H1 (cell line): ENCODE measurements around the gene HMGN2. TPM values are rescaled to one million over a fixed set of nuclear protein-coding genes. Genes with fewer than 3 reads are reported as not detected.

Source experiments
- CTCF ChIA-PET: fragments of 300-600 bp; sonication (Branson Sonifier 250); formaldehyde crosslinking; loops from one replicate; lab custom pipeline; 2021; ENCODE audit not compliant: partially characterized antibody; lab: Charles Lee
- POLR2A ChIA-PET: fragments of 300-600 bp; sonication (Branson Sonifier 250); formaldehyde crosslinking; loops from one replicate; lab custom pipeline; 2021; ENCODE audit warnings: inconsistent platforms; ENCODE audit not compliant: partially characterized antibody; lab: Charles Lee
- DNase-seq, 2 experiments: peaks; one replicate each; pipeline versions ENCODE4 v3.0.0 to v3.0.0-alpha.2; 2010 to 2022; ENCODE audit warnings: low spot score in 2 of 2, low read depth in 1 of 2, mixed read lengths in 1 of 2
- FAIRE-seq: peaks from 2 replicates; lab custom pipeline; 2011; peaks lifted over from hg19 to GRCh38; lab: Jason Lieb, UNC
- H2AFZ ChIP-seq: 2 replicates; pipeline ENCODE4 v1.8.1; 2012; ENCODE audit warnings: low read length, inconsistent platforms
- H2AK5ac ChIP-seq: 2 replicates; pipeline ENCODE4 v1.6.1; 2013; ENCODE audit warnings: low read depth, low read length
- H2BK120ac ChIP-seq: replicated peaks from 2 replicates; pipeline ENCODE3; 2013; ENCODE audit warnings: low read depth, low read length, inconsistent platforms
- H2BK12ac ChIP-seq: 2 replicates; pipeline ENCODE4 v1.6.1; 2013; ENCODE audit warnings: low read depth, low read length
- H2BK15ac ChIP-seq: 2 replicates; pipeline ENCODE4 v1.6.1; 2013; ENCODE audit warnings: low read length
- H2BK20ac ChIP-seq: 2 replicates; pipeline ENCODE4 v1.6.1; 2013; ENCODE audit warnings: low read length
- H2BK5ac ChIP-seq: 2 replicates; pipeline ENCODE4 v1.6.1; 2013; ENCODE audit warnings: low read depth, low read length
- H3K14ac ChIP-seq: 2 replicates; pipeline ENCODE4 v1.6.1; 2013; ENCODE audit warnings: inconsistent platforms; ENCODE audit not compliant: insufficient read length
- H3K18ac ChIP-seq: 2 replicates; pipeline ENCODE4 v1.6.1; 2013; ENCODE audit warnings: low read length; ENCODE audit errors: extremely low read depth
- H3K23ac ChIP-seq: 2 replicates; pipeline ENCODE4 v1.6.1; 2013; ENCODE audit warnings: inconsistent platforms; ENCODE audit not compliant: insufficient read length
- H3K23me2 ChIP-seq: 2 replicates; pipeline ENCODE4 v1.6.1; 2013; ENCODE audit warnings: low read depth, low read length
- H3K27ac ChIP-seq: 2 replicates; pipeline ENCODE4 v1.6.1; 2011; ENCODE audit warnings: low read depth, low read length, inconsistent platforms
- H3K27me3 ChIP-seq, 4 experiments: replicated peaks in 1 of 4; 1 replicate in 1 of 4; 2 replicates in 3 of 4; pipeline versions ENCODE4 v1.6.1 to v1.8.1; 2011 to 2013; ENCODE audit warnings: low read length in 3 of 4, mild to moderate bottlenecking in 3 of 4, inconsistent platforms in 2 of 4, mixed read lengths in 2 of 4, moderate library complexity in 1 of 4; ENCODE audit not compliant: control insufficient read depth in 3 of 4, insufficient read depth in 3 of 4; ENCODE audit errors: extremely low read depth in 1 of 4
- H3K36me3 ChIP-seq, 4 experiments: 2 replicates each; pipeline versions ENCODE4 v1.6.1 to v1.8.1; 2011 to 2013; ENCODE audit warnings: mild to moderate bottlenecking in 4 of 4, low read length in 3 of 4, moderate library complexity in 2 of 4, control low read depth in 1 of 4, inconsistent platforms in 1 of 4; ENCODE audit not compliant: insufficient read depth in 4 of 4, control insufficient read depth in 2 of 4
- H3K4ac ChIP-seq: replicated peaks from 2 replicates; pipeline ENCODE3; 2013; ENCODE audit warnings: low read length, low read depth, mixed read lengths, inconsistent platforms; ENCODE audit not compliant: insufficient read length
- H3K4me1 ChIP-seq, 4 experiments: replicated peaks in 1 of 4; 1 replicate in 1 of 4; 2 replicates in 3 of 4; pipeline versions ENCODE4 v1.6.1 to v1.8.1; 2011 to 2013; ENCODE audit warnings: low read length in 3 of 4, inconsistent platforms in 2 of 4, mixed read lengths in 1 of 4; ENCODE audit not compliant: insufficient read depth in 4 of 4, control insufficient read depth in 3 of 4
- H3K4me2 ChIP-seq, 2 experiments: 2 replicates each; pipeline versions ENCODE4 v1.6.1 to v1.8.1; 2011 to 2013; ENCODE audit warnings: low read depth in 2 of 2, low read length in 2 of 2, control low read depth in 1 of 2, inconsistent platforms in 1 of 2, mild to moderate bottlenecking in 1 of 2; ENCODE audit not compliant: insufficient read depth in 1 of 2
- H3K4me3 ChIP-seq, 4 experiments: fragments of 200-600, 300-600 bp in 1 of 4; sonication (generic), shearing (Covaris generic), sonication (Bioruptor Twin) in 1 of 4; 2 replicates each; pipeline versions ENCODE4 v1.5.1 to v1.8.1; 2011 to 2016; ENCODE audit warnings: low read length in 4 of 4, low read depth in 3 of 4, control low read depth in 2 of 4, inconsistent platforms in 2 of 4, mild to moderate bottlenecking in 2 of 4, mixed read lengths in 1 of 4, moderate library complexity in 1 of 4; ENCODE audit not compliant: insufficient read depth in 2 of 4; ENCODE audit errors: extremely low read depth in 1 of 4
- H3K56ac ChIP-seq: replicated peaks from 2 replicates; pipeline ENCODE3; 2013; ENCODE audit warnings: low read depth, mild to moderate bottlenecking, mixed read lengths, low read length, inconsistent platforms; ENCODE audit not compliant: insufficient read length
- H3K79me1 ChIP-seq: 2 replicates; pipeline ENCODE4 v1.6.1; 2013; ENCODE audit warnings: low read depth, low read length, control low read depth
- H3K79me2 ChIP-seq, 2 experiments: 2 replicates each; pipeline versions ENCODE4 v1.6.1 to v1.8.1; 2012 to 2013; ENCODE audit warnings: low read length in 2 of 2, mild to moderate bottlenecking in 2 of 2, inconsistent platforms in 1 of 2; ENCODE audit not compliant: insufficient read depth in 2 of 2, control insufficient read depth in 1 of 2
- H3K9ac ChIP-seq, 4 experiments: replicated peaks in 1 of 4; 1 replicate in 1 of 4; 2 replicates in 3 of 4; pipeline versions ENCODE4 v1.6.1 to v1.8.1; 2011 to 2013; ENCODE audit warnings: low read depth in 3 of 4, low read length in 3 of 4, control low read depth in 2 of 4, mild to moderate bottlenecking in 2 of 4, moderate library complexity in 2 of 4, inconsistent platforms in 1 of 4; ENCODE audit errors: extremely low read depth in 1 of 4
- H3K9me3 ChIP-seq, 2 experiments: 2 replicates each; pipeline versions ENCODE4 v1.6.1 to v1.8.1; 2012 to 2013; ENCODE audit warnings: mild to moderate bottlenecking in 2 of 2, moderate library complexity in 2 of 2, control low read depth in 1 of 2, inconsistent platforms in 1 of 2, low read depth in 1 of 2, low read length in 1 of 2, mixed read lengths in 1 of 2; ENCODE audit not compliant: insufficient read depth in 2 of 2
- H4K20me1 ChIP-seq, 2 experiments: replicated peaks in 1 of 2; 2 replicates each; pipeline versions ENCODE3 to v1.8.1; 2011 to 2013; ENCODE audit warnings: inconsistent platforms in 2 of 2, low read length in 2 of 2, mild to moderate bottlenecking in 1 of 2; ENCODE audit not compliant: insufficient read depth in 2 of 2, control insufficient read depth in 1 of 2
- H4K5ac ChIP-seq: 2 replicates; pipeline ENCODE4 v1.6.1; 2013; ENCODE audit warnings: low read length, low read depth, mixed read lengths, inconsistent platforms; ENCODE audit not compliant: insufficient read length
- H4K8ac ChIP-seq: 2 replicates; pipeline ENCODE4 v1.8.0; 2013; ENCODE audit warnings: mild to moderate bottlenecking, moderate library complexity, low read length, inconsistent platforms; ENCODE audit not compliant: insufficient read depth; ENCODE audit errors: extremely low read depth
- H4K91ac ChIP-seq: replicated peaks from 2 replicates; pipeline ENCODE3; 2013; ENCODE audit warnings: low read length, mixed read lengths, inconsistent platforms; ENCODE audit not compliant: insufficient read length
- CREB1 ChIP-seq: IDR thresholded peaks from 2 replicates; pipeline ENCODE4 v1.6.1; 2012; ENCODE audit warnings: inconsistent platforms
- MAFK ChIP-seq: IDR thresholded peaks from 2 replicates; pipeline ENCODE4 v1.6.1; 2012; ENCODE audit warnings: low read depth, mild to moderate bottlenecking, improper control_type of control experiment, low read length
- POLR2A ChIP-seq, 2 experiments: IDR thresholded peaks; 1 replicate in 1 of 2; 2 replicates in 1 of 2; pipeline ENCODE4 v1.6.1; 2011; ENCODE audit warnings: low read depth in 2 of 2, low read length in 2 of 2, mild to moderate bottlenecking in 2 of 2; ENCODE audit errors: control extremely low read depth in 1 of 2
- TEAD4 ChIP-seq: IDR thresholded peaks from 2 replicates; pipeline ENCODE4 v1.6.1; 2012; ENCODE audit warnings: low read depth, low read length, inconsistent platforms, mixed read lengths
- WGBS, 2 experiments: shearing (Covaris generic) in 1 of 2; methylation state at CpG; one replicate each; pipeline versions ENCODE4 v1.1.6 to v1.1.7; 2013 to 2015; ENCODE audit warnings: low lambda C conversion rate in 2 of 2, mixed read lengths in 2 of 2, inconsistent platforms in 1 of 2, low coverage in 1 of 2, missing lambda C conversion rate in 1 of 2; ENCODE audit not compliant: insufficient replicate concordance in 2 of 2, insufficient coverage in 1 of 2, insufficient read length in 1 of 2; ENCODE audit errors: extremely low coverage in 1 of 2, missing lambda C conversion rate in 1 of 2; 5-methylcytosine and 5-hydroxymethylcytosine counted together
- polyA plus RNA-seq, 7 experiments: library from polyadenylated mRNA; depleted of rRNA in 3 of 7; stranded (reverse) in 5 of 7; unstranded in 2 of 7; fragments of >200 nt in 5 of 7; fragments of 200-250 nt in 2 of 7; gene quantifications; 1 replicate in 5 of 7; 2 replicates in 1 of 7; 4 replicates in 1 of 7; pipeline versions ENCODE4 v1.2.1 to v1.2.3, GENCODE V29; 2011 to 2013; ENCODE audit warnings: missing spikeins in 2 of 7, mixed read lengths in 2 of 7
- total RNA-seq: library from RNA; stranded (reverse); fragmentation: NEBNext Ultra II Directional; extraction: Animal tissue kit (Norgen Biotek cat#: 25700); gene quantifications from 2 replicates; pipeline ENCODE4 v1.2.1, GENCODE V29; 2021

Gene HMGN2
- total and polyA plus RNA-seq, 2 of the 8 experiments (the other 6 are each of a cell fraction or from before 2014, with no cell fraction given), result 254 to 453 TPM

- H2BK15ac ChIP-seq, result no peak overlapping the region
- peaks cover 8 to 13% (median 11%) of the 10 kb centered on the region in 4 experiments for H3K4me1 ChIP-seq
- no peak overlapping the region for H2BK20ac ChIP-seq
- H3K4me2 ChIP-seq, result no peak overlapping the region
- H4K5ac ChIP-seq, result no peak overlapping the region
- H3K36me3 ChIP-seq, result peaks cover 21 to 52% (median 34%) of the 10 kb centered on the region in 4 experiments
- H3K27ac ChIP-seq, result no peak overlapping the region
- no peak overlapping the region for H3K14ac ChIP-seq
- H2BK120ac ChIP-seq, result no peak overlapping the region
- no peak overlapping the region for H3K56ac ChIP-seq
- H3K27me3 ChIP-seq, result peaks cover 0 to 4% (median 0%) of the 10 kb centered on the region in 4 experiments; a peak in 2 of 7 replicates
- no peak overlapping the region for H3K4ac ChIP-seq
- no peak overlapping the region for H2BK5ac ChIP-seq
- no peak overlapping the region for H2BK12ac ChIP-seq
- POLR2A ChIA-PET, result interaction anchor here (0.8 to 2.9 kb wide), 12 partner anchors 8 to 227 kb away, joined by 3 to 16 read pairs (median 4); no protein-coding TSS in a partner anchor
- no peak for TF ChIP-seq CREB1
- no peak for TF ChIP-seq MAFK
- TF ChIP-seq POLR2A (IDR thresholded peaks at IDR 0.05; ENCODE audit: control extremely low read depth in 1 of 2, low read depth in 2 of 2, low read length in 2 of 2), result peak in 1 of 2 experiments; percentile 30; a peak in 1 of 3 replicates
- TF ChIP-seq TEAD4, result no peak
- TF ChIP-seq, all 59 proteins: peak for 1
- WGBS, 2 experiments, result 100% methylated on average over 1 of the region's 1 CpG; no CpG with 5 or more reads in 1 of the 2 experiments
- no peaks in the 10 kb centered on the region; the same call in 1 of the 2 replicates for H3K79me1 ChIP-seq
- no peak for DNase-seq
- no peaks in the 10 kb centered on the region for H3K9me3 ChIP-seq
- H4K20me1 ChIP-seq, result peaks cover 6 to 12% of the 10 kb centered on the region in 2 experiments
- no peak overlapping the region for H3K9ac ChIP-seq
- H3K23ac ChIP-seq, result no peak overlapping the region
- H3K18ac ChIP-seq, result no peak overlapping the region
- peaks cover 5 to 15% of the 10 kb centered on the region in 2 experiments; a peak in 3 of 4 replicates for H3K79me2 ChIP-seq
- no peak overlapping the region for H4K8ac ChIP-seq
- H3K4me3 ChIP-seq, result no peak overlapping the region
- FAIRE-seq, result no peak
- CTCF ChIA-PET, result no interaction called here
- H2AFZ ChIP-seq, result no peak overlapping the region
- no peak overlapping the region for H2AK5ac ChIP-seq
- no peak overlapping the region for H4K91ac ChIP-seq
- peaks cover 11% of the 10 kb centered on the region for H3K23me2 ChIP-seq
These were observed 2.6 kb downstream of the HMGN2 start for GRCh38 chr1:26474818-26475217.
